GM12892 (cell line): ENCODE results near the gene CEP55.

Experiments
- POLR2A ChIP-seq: IDR thresholded peaks from 2 replicates; pipeline ENCODE4 v1.6.1; 2011; ENCODE audit warnings: low read depth, low read length, control low read depth
- TAF1 ChIP-seq: IDR thresholded peaks from 2 replicates; pipeline ENCODE4 v1.6.1; 2011; ENCODE audit warnings: low read depth, mild to moderate bottlenecking, control low read depth, low read length, borderline replicate concordance

DNA sequence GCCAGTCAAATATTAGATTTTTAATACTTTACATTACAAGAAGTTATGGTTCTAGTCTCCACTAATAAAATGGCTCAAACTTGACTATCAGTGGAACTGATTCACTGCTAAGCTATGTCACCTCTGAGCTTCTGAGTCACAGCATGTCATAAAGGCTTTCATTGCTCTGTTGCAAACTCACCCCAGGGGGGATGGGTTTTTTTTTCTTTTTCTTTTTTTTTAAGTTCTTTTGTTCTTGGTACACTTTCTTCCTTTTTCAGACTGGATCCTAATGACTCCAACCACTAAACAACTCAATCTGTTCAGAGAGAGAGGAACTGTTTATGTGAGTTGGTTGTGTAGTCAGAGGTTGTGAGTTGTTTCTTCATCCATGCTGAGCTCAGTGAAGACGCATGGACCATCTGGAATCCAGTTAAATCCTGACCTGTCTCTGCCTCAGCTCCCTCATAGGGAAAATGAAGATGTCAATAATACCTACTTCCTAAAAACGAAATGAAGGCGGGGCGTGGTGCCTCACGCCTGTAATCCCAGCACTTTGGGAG is 25.2 kb upstream of the CEP55 start:
- no peak for TF ChIP-seq TAF1
- no peak for TF ChIP-seq POLR2A
